HuH-7.5 (cell line): ENCODE results near the gene MMS19.

ENCODE experiments used
- DNase-seq: peaks from one replicate; pipeline ENCODE4 v3.0.0; 2011; ENCODE audit warnings: low spot score

MMS19 gene

DNA sequence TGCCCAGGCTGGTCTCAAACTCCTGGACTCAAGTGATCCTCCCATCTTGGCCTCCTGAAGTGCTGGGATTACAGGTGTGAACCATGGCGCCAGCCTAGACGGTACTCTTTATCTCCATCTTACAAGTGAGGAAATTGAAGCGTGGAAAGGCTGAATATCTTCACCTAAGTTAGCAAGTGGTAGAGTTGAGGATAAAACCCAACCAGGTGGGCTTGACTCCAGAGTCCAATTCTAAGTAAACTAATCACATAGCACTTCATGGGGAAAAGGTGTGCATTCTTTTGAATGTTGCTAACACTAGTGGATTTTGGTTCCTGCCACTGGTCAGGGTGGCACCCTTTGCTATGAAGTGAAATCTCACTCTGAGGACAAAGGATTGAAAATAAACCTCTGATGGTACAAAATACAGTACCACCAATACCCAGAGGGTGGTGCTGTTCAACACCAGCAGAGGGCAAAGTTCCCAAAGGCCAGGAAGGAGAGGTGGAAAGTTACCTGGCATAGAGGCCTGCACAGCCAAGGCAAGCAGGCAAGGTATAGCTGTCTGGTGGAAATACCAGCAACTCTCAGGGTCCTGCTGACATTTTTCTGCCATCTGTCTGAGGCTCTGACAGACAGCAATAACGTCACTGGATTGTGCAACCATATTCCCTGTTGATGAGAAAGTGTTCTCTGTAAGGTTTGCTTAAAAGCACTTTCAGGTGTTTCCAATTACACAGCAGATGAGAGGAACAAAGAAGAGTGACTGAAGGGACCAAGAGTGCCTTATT, 34.7 kb downstream of the MMS19 start:
- DNase-seq = peak; percentile 63

DNA sequence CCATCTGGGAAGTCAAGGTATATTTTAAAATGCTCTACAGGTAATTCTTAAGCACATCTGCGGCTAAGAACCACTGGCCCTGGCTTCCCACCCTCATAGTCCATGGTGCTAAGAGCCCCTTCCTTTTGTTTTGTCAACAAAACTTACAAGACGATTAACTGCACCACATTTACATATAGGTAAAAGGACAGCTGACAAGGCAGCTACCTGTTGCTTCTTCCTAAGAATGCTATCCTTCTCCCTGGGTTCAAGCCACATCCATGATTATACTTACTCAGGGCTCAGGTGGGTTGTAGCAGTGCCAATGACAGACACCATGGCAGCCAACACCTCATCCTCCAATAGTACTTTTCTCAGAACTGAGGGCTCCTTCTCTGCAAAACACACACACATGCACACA, 35.9 kb downstream of the MMS19 start:
- DNase-seq = no peak

DNA sequence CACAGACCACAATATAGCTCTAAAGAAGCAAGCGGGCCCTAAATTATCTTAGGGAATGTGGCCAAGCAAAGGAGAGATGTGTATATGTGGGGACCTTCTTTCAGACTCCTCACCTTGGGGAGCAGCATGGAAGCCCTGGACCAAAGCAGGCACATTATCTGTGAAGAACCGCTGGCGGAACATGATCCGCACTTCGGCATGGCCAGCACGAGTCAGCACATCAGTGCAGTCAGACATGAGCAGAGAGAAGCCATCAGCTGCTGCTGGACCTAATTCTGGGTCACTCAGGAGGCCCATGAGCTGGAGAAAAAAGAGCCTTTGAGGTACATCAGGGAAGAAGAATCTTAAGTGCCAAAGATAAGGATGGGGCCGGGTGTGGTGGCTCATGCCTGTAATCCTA, 38.3 kb downstream of the MMS19 start:
- DNase-seq = no peak

DNA sequence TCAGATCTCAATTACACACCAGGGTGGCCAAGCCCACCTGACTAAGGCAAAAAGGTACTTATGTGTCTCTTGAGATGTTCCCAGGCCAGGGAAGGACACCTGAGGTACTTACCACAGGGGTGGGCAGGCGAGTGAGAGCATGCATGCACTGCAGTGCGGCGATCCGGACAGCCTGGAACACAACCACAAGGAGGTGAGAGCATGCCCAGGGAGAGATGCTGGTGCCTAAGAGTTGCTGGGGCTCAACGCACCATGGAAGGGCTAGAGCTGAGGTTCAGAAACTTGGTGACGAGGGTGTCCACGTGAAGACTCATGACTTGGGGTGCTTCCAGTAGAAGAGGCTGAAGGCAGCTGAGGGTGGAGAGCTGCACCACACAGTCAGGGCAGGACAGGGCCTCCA, 39.1 kb downstream of the MMS19 start:
- no peak for DNase-seq

DNA sequence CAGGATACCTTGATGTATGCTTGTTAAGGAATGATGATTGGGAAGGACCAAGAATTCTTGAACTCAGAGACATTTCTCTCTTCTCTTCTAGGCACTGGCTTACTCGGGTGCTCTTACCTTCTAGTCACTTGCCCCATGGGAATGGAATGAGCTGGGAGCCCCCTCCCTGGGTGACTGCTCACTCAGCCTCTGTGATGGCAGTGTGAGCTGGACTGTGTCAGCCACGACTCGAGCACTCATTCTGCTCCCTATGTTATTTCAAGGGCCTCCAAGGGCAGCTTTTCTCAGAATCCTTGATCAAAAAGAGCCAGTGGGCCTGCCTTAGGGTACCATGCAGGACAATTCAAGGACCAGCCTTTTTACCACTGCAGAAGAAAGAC, 41.5 kb downstream of the MMS19 start:
- no peak for DNase-seq

DNA sequence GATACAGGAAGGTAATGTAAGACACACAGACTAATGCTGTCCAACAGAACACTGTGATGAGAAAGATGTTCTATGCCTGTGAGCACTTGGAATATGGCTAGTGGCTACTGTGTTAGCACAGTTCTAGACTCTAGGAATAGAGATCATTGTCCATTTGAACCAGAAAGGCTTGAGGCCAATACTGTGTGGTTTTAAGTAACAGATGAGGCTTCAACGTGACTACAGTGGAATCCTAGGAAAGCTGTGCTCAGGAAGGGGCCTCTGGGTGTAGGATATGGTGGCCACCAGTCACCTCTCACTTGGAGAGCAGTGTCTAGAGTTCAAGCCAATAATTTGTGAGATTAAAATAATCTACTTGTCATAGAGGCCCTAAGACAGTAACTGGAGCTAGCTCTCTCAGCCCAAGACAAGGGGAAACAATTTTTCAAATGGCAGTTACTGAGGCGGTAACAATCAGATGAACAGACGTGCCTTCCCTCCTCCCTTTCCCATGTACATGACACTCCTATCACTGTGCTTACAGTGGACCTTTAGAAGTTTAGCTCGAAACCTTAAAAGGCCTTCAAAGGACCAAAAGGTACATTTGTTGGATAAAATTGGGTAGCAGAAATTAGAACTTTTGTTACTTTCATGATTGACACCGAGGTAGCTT, 42.1 kb downstream of the MMS19 start:
- DNase-seq = no peak

DNA sequence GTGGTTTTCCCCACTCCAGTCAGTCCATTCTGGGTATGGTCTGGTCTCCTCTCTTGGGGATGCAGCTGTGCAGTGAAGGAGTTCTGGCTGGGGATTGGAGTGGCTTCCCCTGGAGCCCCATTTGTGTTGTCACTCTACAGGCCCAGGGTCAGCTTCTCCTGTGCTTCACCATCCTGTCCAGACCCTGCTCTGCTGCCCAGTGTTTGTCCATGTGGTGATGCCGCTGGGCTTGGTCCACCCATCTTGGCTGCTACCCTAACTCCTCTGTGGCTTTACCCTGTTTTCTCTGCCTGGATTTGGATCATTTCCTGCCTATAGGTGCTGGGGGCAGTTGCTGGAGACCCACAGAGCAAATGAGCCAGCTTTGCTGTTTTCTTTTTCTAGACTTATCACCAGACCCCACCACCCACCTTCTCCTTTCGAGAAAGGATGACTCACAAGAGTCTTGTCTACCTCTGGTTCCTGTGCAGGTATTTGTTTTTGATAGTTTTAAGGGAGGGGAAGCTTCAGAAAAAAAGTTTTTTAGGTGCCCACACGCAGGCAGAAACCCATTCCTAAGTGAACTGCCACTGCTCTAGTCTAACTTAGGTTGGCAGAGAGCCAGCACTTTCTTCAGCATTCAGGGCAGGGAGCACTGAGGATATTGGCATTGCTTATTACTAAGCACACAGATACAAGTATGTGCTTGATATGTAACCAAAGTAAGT, 43.7 kb downstream of the MMS19 start:
- no peak for DNase-seq

DNA sequence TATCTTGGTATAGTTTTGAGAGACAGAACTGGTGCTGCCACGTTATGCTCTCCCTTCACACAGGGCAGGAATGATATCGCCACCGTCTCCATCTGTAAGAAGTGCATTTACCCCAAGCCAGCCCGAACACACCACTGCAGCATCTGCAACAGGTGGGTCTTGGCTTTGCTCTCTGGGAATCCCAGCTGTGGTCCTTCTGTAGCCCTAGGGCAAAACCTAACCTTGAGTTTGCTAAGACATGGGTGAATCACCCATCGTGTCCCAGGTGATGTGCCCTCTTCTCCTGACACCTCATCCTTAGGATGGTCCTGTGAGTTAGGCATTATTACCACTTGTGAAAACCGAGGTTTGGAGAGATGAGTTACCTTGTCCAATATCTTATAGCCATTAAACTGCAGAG, 45.9 kb downstream of the MMS19 start:
- no peak for DNase-seq

DNA sequence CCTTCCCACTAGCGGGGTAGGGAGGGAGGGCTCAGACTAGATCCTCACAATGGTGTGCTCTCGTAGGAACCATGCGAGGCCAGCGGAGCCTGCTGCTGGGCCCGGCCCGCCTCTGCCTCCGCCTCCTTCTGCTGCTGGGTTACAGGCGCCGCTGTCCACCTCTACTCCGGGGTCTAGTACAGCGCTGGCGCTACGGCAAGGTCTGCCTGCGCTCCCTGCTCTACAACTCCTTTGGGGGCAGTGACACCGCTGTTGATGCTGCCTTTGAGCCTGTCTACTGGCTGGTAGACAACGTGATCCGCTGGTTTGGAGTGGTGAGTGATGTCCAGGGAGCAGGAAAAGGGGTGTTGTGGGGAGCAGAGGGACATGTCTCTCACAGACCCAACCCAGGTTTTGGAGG, 46.6 kb downstream of the MMS19 start:
- DNase-seq = no peak

DNA sequence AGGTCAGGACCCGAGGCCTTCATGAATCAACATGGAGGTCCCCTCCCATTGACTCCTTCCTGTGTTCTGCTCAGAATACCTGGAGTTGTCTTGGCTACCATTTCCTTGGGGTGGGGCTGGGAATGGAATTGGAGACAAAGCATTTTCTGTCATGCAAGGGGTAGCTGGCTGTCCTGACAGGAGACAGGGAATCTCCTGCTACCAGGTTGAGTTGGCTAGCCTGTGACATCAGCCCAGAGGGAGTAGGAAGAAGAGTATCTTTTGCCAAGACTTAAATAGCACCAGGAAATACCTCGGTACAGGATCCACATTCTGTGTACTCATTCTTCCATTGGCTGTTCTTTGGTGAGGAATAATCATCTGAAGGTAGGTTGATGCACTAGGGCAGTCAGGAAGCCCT, 47.4 kb downstream of the MMS19 start:
- DNase-seq = no peak

DNA sequence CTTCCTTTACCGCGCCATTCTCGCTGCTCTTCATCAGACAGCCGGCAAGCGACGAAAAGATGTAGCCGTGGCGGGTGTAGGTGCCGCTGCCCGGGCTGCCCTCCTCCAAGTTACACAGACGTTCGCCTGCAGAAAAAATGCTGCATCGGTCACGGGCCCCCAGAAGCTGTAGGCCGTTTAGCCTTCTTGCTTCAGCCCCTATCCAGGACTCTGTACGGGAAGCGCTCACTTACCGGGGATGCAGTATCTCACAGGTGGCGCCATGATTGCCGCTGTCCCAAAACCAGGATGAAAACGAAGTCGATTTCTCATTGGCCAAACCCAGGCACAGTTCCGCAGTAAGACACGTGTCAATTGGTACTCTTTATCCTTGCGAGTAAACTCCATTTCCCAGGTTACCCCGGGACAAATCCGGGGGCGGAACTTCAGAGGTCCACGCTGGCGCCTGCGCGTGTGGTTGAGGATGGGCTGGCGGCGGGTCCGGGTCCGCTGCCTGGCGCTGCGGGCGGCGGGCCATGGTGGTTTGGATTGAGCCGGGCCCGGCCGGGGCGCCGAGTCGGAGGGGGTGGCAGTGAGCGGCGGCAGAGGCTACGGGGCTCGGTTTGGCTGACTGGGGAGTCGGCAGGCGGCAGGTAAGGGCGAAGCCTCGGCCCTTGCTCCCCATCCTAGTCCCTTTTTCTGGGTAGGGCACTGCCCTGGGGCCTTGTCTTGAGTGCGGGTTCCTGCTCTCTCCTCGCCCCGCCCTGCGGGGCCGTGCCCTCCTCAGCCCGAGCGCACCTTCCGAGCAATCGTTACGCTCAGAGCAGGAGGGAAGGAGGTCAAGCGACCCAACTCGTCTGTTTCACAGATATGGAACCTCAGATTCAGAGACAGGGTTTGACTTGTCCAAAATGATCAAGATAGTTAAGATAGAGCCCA, 52.2 kb downstream of the MMS19 start, which contains the start of the genes EXOSC1 and ZDHHC16:
Gene EXOSC1 (minus strand): TSS at position 285 of the 918 bp plus-strand sequence. CDS start 21 bp downstream, at position 264.
Gene ZDHHC16 (plus strand): TSS at position 454 of the 918 bp plus-strand sequence. CDS start 5,501 bp downstream, outside the sequence.
- DNase-seq = peak; percentile 96

DNA sequence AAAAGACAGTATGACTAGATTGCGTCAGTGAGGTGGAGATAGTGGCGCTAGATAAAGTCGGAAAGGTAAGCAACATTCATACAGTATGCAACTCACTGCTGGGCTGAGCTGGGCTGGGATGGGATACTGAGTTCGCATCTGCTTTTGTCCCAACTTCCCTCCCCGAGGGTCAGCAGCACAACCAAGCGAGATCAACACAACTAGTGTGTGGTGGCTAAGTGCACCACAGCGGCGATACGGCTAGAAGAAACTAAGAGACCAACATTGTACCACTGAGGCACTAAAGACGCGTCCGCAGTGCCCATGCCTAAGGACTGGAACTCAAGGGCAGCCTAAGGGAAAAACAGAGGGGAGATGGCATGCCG, 52.9 kb downstream of the MMS19 start:
- DNase-seq = no peak

DNA sequence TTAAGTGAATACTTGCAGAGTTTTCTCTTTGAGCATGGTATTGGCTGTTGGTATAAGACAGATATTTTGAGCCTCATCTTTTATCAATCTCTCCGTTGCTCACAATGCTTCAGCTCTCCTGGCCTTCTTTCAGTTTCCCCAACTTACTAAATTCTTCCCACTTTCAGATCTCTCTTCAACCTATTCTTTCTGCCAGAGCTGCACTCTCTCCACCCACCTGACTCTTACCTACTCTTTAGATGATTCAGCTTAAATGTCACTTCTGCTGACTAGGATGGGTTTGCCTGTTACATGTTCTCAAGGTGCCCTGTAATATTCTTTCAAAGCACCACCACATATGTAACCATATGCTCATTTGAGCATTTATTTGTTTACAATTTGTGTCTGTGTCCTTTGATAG, 54.0 kb downstream of the MMS19 start:
- no peak for DNase-seq

DNA sequence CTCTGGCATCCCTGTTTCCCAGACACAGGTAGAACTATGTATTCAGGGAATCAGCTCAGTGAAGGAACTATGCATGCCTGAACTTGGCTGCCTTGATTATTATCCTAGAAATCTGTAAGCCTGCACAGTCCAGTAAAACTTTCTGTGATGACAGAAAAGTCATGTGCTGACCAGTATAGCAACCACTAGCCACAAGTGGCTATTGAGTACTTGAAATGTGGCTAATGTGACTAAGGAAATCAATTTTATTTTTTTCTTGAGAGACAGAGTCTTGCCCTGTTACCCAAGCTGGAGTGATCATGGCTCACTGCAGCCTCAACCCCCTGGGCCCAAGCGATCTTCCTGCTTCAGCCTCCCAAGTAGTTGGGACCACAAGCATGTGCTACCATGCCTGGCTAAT, 55.9 kb downstream of the MMS19 start:
- no peak for DNase-seq

DNA sequence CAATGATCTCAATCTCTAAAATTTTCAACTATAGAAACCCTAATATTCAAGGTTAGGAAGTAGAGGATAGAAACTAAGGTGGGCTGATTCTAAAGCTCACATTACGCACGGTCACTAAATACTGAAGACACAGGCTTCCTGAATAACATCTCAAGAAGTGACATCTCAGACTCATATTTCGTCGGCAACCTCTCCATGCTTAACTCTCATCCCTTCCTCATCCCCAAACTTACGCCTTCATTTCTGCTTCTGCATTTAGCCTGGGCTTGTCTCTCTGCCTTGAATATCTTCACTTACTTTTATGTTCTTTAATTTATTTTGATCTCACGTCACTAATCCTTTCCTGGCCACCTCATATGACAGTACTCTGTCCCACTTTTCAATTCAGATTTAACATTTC, 63.0 kb downstream of the MMS19 start:
- DNase-seq = no peak

DNA sequence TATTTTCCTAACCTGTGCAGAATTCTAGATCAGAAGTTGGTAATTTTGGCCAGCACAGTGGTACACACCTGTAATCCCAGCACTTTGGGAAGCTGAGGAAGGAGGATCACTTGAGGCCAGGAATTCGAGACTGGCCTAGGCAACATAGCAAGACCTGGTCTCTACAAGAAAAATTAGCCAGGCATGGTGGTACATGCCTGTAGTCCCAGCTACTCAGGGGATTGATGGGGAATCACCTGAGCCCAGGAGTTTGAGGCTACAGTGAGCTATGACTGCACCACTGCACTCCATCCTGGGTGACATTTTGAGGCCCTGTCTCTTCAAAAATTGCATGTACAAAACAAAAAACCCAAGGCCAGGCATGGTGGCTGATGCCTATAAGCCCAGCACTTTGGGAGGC, 63.7 kb downstream of the MMS19 start:
- DNase-seq = no peak

DNA sequence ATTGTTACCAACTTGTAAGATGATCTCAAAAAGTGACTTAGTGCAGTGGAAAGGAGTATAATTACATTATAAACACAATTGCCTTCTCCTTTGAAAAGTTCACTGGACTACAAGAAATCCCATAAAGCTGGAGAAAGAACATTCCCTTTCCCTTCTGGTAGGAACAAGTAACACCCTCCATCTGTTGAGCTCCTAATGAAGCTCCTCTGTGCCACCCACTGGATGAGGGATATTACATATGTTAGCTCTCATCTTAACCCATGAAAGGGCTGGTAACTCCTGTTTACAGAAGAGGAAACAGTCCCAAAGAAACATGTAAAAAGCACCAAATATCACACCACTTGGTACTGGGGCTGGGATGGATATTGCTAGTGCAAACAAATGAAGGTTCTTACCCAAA, 64.2 kb downstream of the MMS19 start:
- no peak for DNase-seq

DNA sequence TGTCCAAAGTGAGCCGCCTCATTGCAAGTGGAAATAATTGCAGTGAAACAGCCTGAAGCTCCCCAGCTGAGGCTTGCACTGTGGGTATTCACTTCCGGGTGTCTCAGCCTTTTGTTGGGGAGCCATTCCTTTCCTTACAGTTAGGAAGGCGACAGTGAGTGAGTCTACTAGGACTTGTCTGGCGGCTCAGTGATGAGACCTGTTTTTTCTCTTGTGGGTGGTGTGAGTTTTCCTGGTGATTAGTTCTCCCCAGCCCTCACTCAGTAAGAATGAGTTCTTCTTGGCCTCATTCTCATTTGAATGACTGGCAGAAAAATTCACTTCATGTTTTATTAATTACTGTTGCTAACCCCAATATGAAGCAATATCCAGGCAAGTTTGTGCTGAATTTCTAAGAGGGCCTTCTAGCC, 69.6 kb downstream of the MMS19 start:
- no peak for DNase-seq

DNA sequence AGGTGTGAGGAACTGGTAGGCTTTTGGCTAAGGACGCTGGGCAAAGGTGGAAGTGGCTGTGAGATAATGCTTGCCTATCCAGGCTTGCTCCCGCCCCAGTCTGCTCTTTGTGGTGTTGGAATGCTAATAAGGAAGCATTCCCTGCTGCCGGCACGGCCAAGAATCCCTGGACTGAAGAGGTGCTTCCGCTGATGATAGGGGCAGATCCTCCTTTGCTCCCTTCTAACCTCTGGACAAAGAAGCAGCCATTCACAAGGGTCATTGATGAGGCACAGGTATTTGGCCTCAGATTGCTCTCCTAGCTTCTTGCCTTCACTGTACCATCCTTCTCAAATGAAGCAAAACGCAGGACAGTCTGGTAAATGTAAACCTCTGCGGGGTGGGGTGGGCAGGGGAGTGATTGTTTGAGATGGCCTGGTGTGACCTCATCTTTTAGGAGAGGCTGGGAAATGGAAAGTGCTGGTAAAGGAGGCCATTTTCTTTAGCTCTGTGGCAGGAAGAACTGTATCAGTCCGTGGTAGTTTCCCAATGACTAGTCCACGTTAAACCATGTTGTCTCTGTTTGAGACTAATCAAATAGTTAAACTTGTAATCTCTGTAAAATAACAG, 70.5 kb downstream of the MMS19 start:
- no peak for DNase-seq

DNA sequence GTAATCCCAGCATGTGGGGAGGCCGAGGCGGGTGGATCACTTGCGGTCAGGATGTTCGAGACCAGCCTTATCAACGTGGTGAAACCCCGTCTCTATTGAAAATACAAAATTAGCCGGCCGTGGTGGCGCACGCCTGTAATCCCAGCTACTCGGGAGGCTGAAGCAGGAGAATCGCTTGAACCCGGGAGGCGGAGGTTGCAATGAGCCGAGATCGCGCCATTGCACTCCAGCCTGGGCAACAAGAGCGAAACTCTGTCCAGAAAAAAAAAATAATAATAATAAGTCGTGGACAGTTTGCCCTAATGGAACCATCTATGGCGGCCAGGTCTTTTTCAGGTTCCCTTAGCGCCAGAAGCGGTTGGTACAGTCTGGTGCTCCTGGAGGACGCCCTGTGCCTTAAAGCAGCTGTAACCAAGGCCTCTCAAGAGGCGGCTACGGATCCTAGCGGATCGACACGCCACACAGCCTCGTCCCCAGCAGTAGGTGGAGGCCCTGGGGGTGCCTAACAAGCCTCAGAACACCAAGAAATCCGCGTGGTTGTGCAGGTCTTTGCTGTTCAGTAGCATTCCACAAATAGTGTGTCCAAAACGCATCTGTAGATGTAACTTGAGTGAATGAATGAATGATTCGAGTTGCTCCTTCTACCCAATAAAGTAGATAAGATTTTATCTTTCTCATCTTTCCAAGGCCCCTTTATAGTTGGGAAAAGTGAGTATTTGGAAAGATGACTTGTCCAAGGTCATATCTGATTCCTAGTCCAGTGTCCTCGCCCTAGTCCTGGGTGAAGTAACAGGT, 71.2 kb downstream of the MMS19 start:
- no peak for DNase-seq
